Measurements from ENCODE around the gene TRIM28.

Gene TRIM28

GRCh38 chr19:58579473-58580142, 35.7 kb downstream of the TRIM28 start:
- DNase-seq: no peak

GRCh38 chr19:58581227-58582141, 37.6 kb downstream of the TRIM28 start:
- DNase-seq: no peak

- DNase-seq: no peak
Measured at GRCh38 chr19:58582985-58583384, 39.1 kb downstream of the TRIM28 start.

GRCh38 chr19:58584498-58585441, 40.9 kb downstream of the TRIM28 start:
- DNase-seq: no peak

- DNase-seq: no peak
Measured at GRCh38 chr19:58585442-58586132, 41.7 kb downstream of the TRIM28 start.

GRCh38 chr19:58586133-58586765, 42.4 kb downstream of the TRIM28 start:
- DNase-seq: no peak
